ENCODE measurements around the gene LMAN2. TPM values are rescaled to one million over a fixed set of nuclear protein-coding genes. Genes with fewer than 3 reads are reported as not detected.
A peak's percentile ranks its signal among the peaks of the same experiment; 100 is the strongest.

Gene LMAN2
- total RNA-seq, 1 experiment from 2014 or later: 128 TPM

GRCh38 chr5:177304392-177305119 lies 46.9 kb downstream of the LMAN2 start:
- H3K9ac ChIP-seq (ENCODE audit: low read length): peak overlapping the region; percentile 99
- H3K4me1 ChIP-seq (ENCODE audit: control insufficient read depth in 1 of 2, insufficient read depth in 2 of 2, low read length in 2 of 2): peaks cover 19 to 58% of the 10 kb centered on the region in 2 experiments
- no peak for TF ChIP-seq CEBPB (IDR thresholded peaks at IDR 0.05; ENCODE audit: low read depth)
- peak; percentile 25 for TF ChIP-seq POLR2AphosphoS5 (IDR thresholded peaks at IDR 0.05; ENCODE audit: low read depth, low read length)
- no peak overlapping the region for H2AFZ ChIP-seq (ENCODE audit: low read depth, low read length, poor library complexity, severe bottlenecking)
- peaks cover 8 to 14% of the 10 kb centered on the region in 2 experiments; a peak in 2 of 4 replicates for H3K36me3 ChIP-seq (ENCODE audit: control insufficient read depth in 1 of 2, insufficient read depth in 2 of 2, low read length in 2 of 2)
- DNase-seq (ENCODE audit: low read depth, low spot score) (no peak), ATAC-seq (peak; percentile 44)
- CTCF ChIA-PET: interaction anchor here (0.7 to 1.3 kb wide), 2 partner anchors 86 to 193 kb away, joined by 3 to 4 read pairs; no protein-coding TSS in a partner anchor
- no peaks in the 10 kb centered on the region for H3K27me3 ChIP-seq (ENCODE audit: insufficient read depth, low read length)
- peaks cover 8% of the 10 kb centered on the region; the same call in 1 of the 2 replicates for H4K20me1 ChIP-seq (ENCODE audit: insufficient read depth)
- RAD21 ChIA-PET (ENCODE audit: low non-redundant PET in 1 of 2, low total read pairs in 2 of 2, uncharacterized antibody in 2 of 2, unreplicated experiment in 2 of 2): no interaction called here
- POLR2A ChIA-PET: no interaction called here
- peaks cover 28% of the 10 kb centered on the region for H3K79me2 ChIP-seq (ENCODE audit: insufficient read depth, low read length)
- peak overlapping the region; percentile 72 for H3K27ac ChIP-seq (ENCODE audit: low read depth, low read length)
- no peaks in the 10 kb centered on the region for H3K9me3 ChIP-seq (ENCODE audit: control insufficient read depth in 1 of 2, insufficient read depth in 1 of 2, low read depth in 1 of 2, low read length in 2 of 2)
- TSS peak; percentile 68 for BruUV-seq (replicated peaks)
- intact Hi-C loops (cut with micrococcal nuclease): loop anchor here (5.0 to 10.0 kb wide), 2 partner anchors 198 to 650 kb away; no protein-coding TSS in a partner anchor
- H3K4me2 ChIP-seq (ENCODE audit: low read length): peak overlapping the region; percentile 92
- H3K9me2 ChIP-seq (ENCODE audit: insufficient read depth): no peaks in the 10 kb centered on the region
- H3K4me3 ChIP-seq (replicated peaks in 1 of 2; ENCODE audit: low read depth in 1 of 2, low read length in 2 of 2): peak overlapping the region; percentile 88 to 99

GRCh38 chr5:177303925-177304391 lies 47.5 kb downstream of the LMAN2 start:
- Histone ChIP-seq H2AFZ (ENCODE audit: low read depth, low read length, poor library complexity, severe bottlenecking) (no peak overlapping the region), H3K9me3 (ENCODE audit: control insufficient read depth in 1 of 2, insufficient read depth in 1 of 2, low read depth in 1 of 2, low read length in 2 of 2) (no peaks in the 10 kb centered on the region), H3K4me1 (ENCODE audit: control insufficient read depth in 1 of 2, insufficient read depth in 2 of 2, low read length in 2 of 2) (peaks cover 19 to 61% of the 10 kb centered on the region in 2 experiments), H3K4me3 (replicated peaks in 1 of 2; ENCODE audit: low read depth in 1 of 2, low read length in 2 of 2) (peak overlapping the region; percentile 88 to 99), H3K9me2 (ENCODE audit: insufficient read depth) (no peaks in the 10 kb centered on the region), H3K27me3 (ENCODE audit: insufficient read depth, low read length) (no peaks in the 10 kb centered on the region), H3K4me2 (ENCODE audit: low read length) (peak overlapping the region; percentile 92), H3K9ac (ENCODE audit: low read length) (peak overlapping the region; percentile 99), H3K79me2 (ENCODE audit: insufficient read depth, low read length) (peaks cover 28% of the 10 kb centered on the region), H4K20me1 (ENCODE audit: insufficient read depth) (peaks cover 8% of the 10 kb centered on the region; the same call in 1 of the 2 replicates), H3K27ac (ENCODE audit: low read depth, low read length) (peak overlapping the region; percentile 72), H3K36me3 (ENCODE audit: control insufficient read depth in 1 of 2, insufficient read depth in 2 of 2, low read length in 2 of 2) (peaks cover 8 to 14% of the 10 kb centered on the region in 2 experiments; a peak in 2 of 4 replicates)
- POLR2A ChIA-PET: no interaction called here
- BruUV-seq (replicated peaks): no TSS peak
- TF ChIP-seq ZFX (IDR thresholded peaks at IDR 0.05) (peak; percentile 63), POLR2A (IDR thresholded peaks at IDR 0.05; ENCODE audit: borderline replicate concordance, extremely low read depth, insufficient read depth, insufficient read length) (no peak), TCF7L2 (IDR thresholded peaks at IDR 0.05; ENCODE audit: borderline replicate concordance, extremely low read depth, insufficient read depth, insufficient read length) (no peak)
- intact Hi-C loops (cut with micrococcal nuclease): loop anchor here (5.0 to 10.0 kb wide), 2 partner anchors 198 to 649 kb away; no protein-coding TSS in a partner anchor
- RAD21 ChIA-PET (ENCODE audit: low non-redundant PET in 1 of 2, low total read pairs in 2 of 2, uncharacterized antibody in 2 of 2, unreplicated experiment in 2 of 2): no interaction called here
- no peak for DNase-seq (ENCODE audit: low read depth, low spot score)
- CTCF ChIA-PET: no interaction called here
- peak; percentile 11 for ATAC-seq
